ENCODE results near the gene LONP1.

- no peak for TF ChIP-seq POLR2A (IDR thresholded peaks at IDR 0.05)
- TF ChIP-seq CTCF (IDR thresholded peaks at IDR 0.05) = no peak
- no peak for TF ChIP-seq EP300 (IDR thresholded peaks at IDR 0.05)
Observed at GRCh38 chr19:5686326-5686646, 33.7 kb downstream of the LONP1 start.
